ENCODE data around the gene IAH1. TPM values are rescaled to one million over a fixed set of nuclear protein-coding genes. Genes with fewer than 3 reads are reported as not detected.

The IAH1 gene
- 49.5 and 62.8 TPM in 2 replicates for total RNA-seq

GRCh38 chr2:9474361-9475057 is at the start of gene IAH1:
Gene IAH1, plus strand, starts transcription at chr2:9474551. Its CDS starts 16 bp downstream, at chr2:9474567.

Other genes with a start within 250 kb of the IAH1 start
- 38.1 and 49.2 TPM in 2 replicates for gene ITGB1BP1, start 51.0 kb upstream of the IAH1 start, total RNA-seq
- gene CPSF3, start 50.9 kb upstream of the IAH1 start, total RNA-seq, result 52.2 and 62.4 TPM in 2 replicates
- gene ADAM17, start 81.3 kb downstream of the IAH1 start, total RNA-seq, result 39.3 and 45.7 TPM in 2 replicates
- gene YWHAQ, start 156.4 kb downstream of the IAH1 start, total RNA-seq, result 348 and 438 TPM in 2 replicates

All from subcutaneous preadipocyte (primary cell).